ENCODE measurements around the gene IL6R. TPM values are rescaled to one million over a fixed set of nuclear protein-coding genes. Genes with fewer than 3 reads are reported as not detected.
"Not testable (repeated sequence)": the region's sequence is repeated elsewhere in the genome, so short reads cannot be mapped to it uniquely, and the experiment has no call there.

Gene IL6R
- 13.1 TPM for total RNA-seq
- long read RNA-seq, full-length matches to known transcripts: 1 of 5 reads
- long read RNA-seq, partial matches to known transcripts: 4 of 5 reads
- long read RNA-seq, other reads (novel, unspliced or antisense): 0 of 5 reads

- peak; percentile 93 for ATAC-seq
- intact Hi-C loops (cut with DNase I): loop anchor here (1.0 to 5.0 kb wide), 5 partner anchors 14 to 152 kb away; partner anchors contain the start of genes ATP8B2 and UBE2Q1
- DNase-seq (ENCODE audit: missing footprints): peak; percentile 98
Observed at GRCh38 chr1:154404984-154405746, at the start of gene IL6R. TSS of gene IL6R (plus strand) at chr1:154405343. CDS start at chr1:154405630, 287 bp downstream.

DNA sequence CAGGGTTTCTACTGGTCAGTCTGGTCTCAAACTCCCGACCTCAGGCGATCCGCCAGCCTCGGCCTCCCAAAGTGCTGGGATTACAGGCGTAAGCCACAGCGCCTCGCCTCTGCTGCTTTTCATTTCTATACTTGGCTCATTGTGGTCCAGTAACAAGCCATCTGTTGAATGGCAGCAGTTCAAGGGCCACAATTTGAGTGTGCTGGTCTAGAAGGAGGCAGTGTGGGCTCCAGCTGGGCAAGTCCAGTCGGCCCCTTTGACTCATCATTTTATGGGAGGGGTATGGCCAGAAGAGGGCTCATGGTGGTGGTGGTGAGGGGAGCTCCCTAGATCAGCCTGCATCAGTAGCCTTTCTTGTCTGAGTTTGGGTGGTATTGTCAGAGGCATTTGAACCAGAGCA is 46.6 kb upstream of the IL6R start:
- DNase-seq (ENCODE audit: missing footprints) (no peak), ATAC-seq (no peak)
- intact Hi-C loops (cut with DNase I): no loop called here

DNA sequence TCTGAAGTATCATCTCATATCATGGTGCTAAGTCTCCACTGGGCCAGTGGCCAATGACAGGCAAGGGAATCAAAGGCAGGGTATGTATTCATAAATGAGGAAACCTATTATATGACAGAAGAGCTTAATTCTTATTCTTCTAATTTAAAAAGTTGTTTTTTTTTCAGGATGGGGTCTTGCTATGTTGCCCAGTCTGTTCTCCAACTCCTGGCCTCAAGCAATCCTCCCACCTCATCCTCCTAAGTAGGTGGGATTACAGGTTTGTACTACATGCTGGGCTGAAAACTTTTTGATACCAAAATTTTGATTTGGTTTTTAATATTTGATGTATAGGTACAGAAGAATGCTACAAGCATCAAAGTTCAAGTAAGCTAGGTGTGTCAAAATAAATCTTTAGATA is 44.9 kb upstream of the IL6R start:
- intact Hi-C loops (cut with DNase I): no loop called here
- DNase-seq (ENCODE audit: missing footprints): no peak
- ATAC-seq: no peak

- DNase-seq (ENCODE audit: missing footprints); intact Hi-C loops (cut with DNase I); ATAC-seq: not testable (repeated sequence)
Observed at GRCh38 chr1:154360881-154361280, 44.3 kb upstream of the IL6R start.

- DNase-seq (ENCODE audit: missing footprints) (no peak), ATAC-seq (no peak)
- intact Hi-C loops (cut with DNase I): no loop called here
Observed at GRCh38 chr1:154361357-154361756, 43.8 kb upstream of the IL6R start.

GRCh38 chr1:154371436-154371835 is 33.7 kb upstream of the IL6R start:
- DNase-seq (ENCODE audit: missing footprints) (no peak), ATAC-seq (no peak)
- intact Hi-C loops (cut with DNase I): no loop called here

GRCh38 chr1:154373777-154374357 is 31.3 kb upstream of the IL6R start:
- ATAC-seq; DNase-seq (ENCODE audit: missing footprints); intact Hi-C loops (cut with DNase I): not testable (repeated sequence)

DNA sequence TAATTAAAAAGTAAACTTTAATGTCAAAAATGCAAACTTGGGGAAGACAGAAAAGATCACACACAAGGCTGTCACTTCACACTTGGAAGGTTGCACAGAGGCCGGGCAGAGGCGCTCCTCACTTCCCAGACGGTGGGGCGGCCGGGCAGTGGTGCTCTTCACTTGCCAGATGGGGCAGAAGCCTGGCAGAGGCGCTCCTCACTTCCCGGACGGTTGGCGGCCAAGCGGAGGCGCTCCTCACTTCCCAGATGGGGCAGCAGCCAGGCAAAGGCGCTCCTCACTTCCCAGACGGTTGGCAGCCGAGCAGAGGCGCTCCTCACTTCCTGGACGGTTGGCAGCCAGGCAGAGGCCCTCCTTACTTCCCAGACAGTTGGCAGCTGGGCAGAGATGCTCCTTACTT is 25.8 kb upstream of the IL6R start:
- ATAC-seq (no peak), DNase-seq (ENCODE audit: missing footprints) (no peak)
- intact Hi-C loops (cut with DNase I): no loop called here

DNA sequence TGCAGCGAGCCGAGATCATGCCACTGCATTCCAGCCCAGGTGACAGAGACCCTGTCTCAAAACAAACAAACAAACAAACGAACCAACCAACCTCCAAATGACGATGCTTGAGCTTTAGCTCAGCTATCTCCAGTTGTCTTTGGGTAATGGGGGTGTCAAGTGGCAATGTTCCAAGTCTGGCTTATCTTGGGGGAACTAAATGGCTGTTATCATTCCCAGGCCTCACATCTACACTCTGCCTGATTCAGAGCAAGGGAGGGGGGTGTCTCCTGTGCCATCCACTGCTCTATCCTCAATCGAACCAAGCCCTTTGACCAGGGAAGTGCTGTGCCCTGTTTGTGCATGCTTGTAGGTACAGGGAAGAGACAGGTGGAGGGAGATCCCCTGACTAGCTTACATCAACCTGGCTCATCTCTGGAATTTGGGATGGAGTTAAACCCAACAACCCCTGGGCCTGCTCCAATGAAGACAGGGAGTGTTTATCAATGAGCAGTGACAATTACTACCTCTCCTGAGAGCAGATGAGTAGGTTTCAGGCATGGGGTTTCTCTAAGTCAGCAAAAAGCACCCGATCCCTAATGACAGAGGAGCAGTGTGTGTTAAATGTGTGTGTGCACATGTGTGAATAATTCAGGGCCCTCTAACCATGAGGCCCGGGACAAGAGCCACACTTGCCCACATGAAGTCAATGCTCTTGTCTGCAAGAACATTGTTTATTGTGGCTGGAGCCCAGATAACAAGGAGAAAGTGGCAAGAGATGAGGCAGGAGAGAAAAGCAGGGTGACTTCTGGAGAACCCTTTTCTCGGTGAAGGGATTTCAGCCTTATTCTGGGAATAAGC is 20.3 kb upstream of the IL6R start:
- DNase-seq (ENCODE audit: missing footprints) (no peak), ATAC-seq (no peak)
- intact Hi-C loops (cut with DNase I): no loop called here

GRCh38 chr1:154386643-154387352 is 18.3 kb upstream of the IL6R start:
- no peak for ATAC-seq
- intact Hi-C loops (cut with DNase I): no loop called here
- DNase-seq (ENCODE audit: missing footprints): no peak

DNA sequence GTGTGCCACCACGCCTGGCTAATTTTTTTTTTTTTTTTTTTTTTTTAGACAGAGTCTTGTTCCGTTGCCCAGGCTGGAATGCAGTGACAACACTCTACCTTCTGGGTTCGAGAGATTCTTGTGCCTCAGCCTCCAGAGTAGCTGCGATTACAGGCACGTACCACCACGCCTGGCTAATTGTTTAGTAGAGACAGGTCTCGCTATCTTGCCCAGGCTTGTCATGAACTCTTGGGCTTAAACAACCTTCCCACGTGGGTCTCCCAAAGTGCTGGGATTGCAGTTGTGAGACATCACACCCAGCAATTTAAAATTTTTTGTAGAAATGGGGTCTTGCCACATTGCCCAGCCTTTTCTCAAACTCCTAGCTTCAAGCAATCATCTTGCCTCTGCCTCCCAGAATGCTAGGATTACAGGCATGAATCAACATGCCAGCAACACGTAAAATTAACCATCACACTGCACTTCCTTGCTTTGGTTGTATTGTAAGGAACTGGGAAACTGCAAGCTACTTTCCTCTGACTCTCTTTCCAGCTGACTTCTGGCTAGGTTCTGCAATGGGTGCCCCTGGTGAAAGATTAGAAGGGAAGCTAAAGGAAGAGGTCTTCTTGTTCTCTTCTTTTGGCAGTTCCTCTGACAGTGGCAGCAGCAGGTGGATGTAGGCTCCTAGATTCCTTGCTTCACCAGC is 13.9 kb upstream of the IL6R start:
- intact Hi-C loops (cut with DNase I): no loop called here
- ATAC-seq (no peak), DNase-seq (ENCODE audit: missing footprints) (no peak)

- ATAC-seq (no peak), DNase-seq (ENCODE audit: missing footprints) (no peak)
- intact Hi-C loops (cut with DNase I): no loop called here
Observed at GRCh38 chr1:154398141-154398540, 7.0 kb upstream of the IL6R start.

DNA sequence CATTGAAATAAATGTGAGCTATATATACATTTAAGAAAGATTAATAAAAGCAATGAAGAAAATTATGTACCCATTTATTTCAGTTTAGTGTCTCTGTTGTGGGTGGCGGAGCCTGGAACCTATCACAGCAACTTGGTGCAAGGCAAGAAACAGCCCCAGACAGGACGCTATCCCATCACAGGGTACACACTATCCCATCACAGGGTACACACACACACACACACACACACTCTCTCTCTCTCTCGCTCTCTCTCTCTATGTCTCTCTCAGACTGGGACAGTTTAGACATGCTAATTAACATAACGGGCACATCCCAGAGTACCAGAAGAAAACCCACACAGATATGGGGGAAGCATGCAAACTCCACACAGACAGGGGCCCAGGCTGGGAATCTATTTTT is 6.5 kb upstream of the IL6R start:
- ATAC-seq (no peak), DNase-seq (ENCODE audit: missing footprints) (no peak)
- intact Hi-C loops (cut with DNase I): no loop called here

GRCh38 chr1:154400381-154400801 is 4.8 kb upstream of the IL6R start:
- ATAC-seq (no peak), DNase-seq (ENCODE audit: missing footprints) (no peak)
- intact Hi-C loops (cut with DNase I): no loop called here

GRCh38 chr1:154402409-154402921 is 2.7 kb upstream of the IL6R start:
- ATAC-seq: no peak
- intact Hi-C loops (cut with DNase I): no loop called here
- DNase-seq (ENCODE audit: missing footprints): no peak

- DNase-seq (ENCODE audit: missing footprints) (no peak), ATAC-seq (no peak)
- intact Hi-C loops (cut with DNase I): no loop called here
Observed at GRCh38 chr1:154403261-154403943, 1.7 kb upstream of the IL6R start.

DNA sequence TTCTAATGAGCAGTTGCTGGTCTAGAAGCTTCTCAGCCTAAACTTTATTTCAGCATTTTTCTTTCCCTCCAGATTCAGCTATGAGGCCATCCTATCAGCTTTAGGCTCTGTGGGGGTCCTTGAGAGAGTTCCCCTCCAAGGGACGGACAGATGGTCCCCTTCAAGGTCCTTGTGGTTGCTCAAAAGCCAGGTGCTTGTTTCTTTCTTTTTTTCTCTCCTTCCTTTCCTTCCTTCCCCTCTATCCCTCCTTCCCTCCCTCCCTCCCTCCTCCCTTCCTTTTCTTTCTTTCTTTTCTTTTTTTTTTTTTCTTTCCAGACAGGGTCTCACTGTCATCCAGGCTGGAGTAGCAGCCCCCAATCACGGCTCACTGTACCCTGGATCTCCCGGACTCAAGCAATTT is 1.2 kb upstream of the IL6R start:
- intact Hi-C loops (cut with DNase I): loop anchor here (2.0 kb wide), 1 partner anchor 15 kb away; no protein-coding TSS in a partner anchor
- DNase-seq (ENCODE audit: missing footprints): no peak

More for the DNA sequence above, 1.2 kb upstream of the IL6R start:
- ATAC-seq: no peak

Data from Right ventricle myocardium inferior (tissue), 1 donor.